H9 (cell line): Measurements from ENCODE around the gene C1QL4. TPM values are rescaled to one million over a fixed set of nuclear protein-coding genes. Genes with fewer than 3 reads are reported as not detected.
A peak's percentile ranks its signal among the peaks of the same experiment; 100 is the strongest.

Experiments used
- DNase-seq: peaks from one replicate; pipeline ENCODE4 v3.0.0-alpha.2; 2017
- H2AFZ ChIP-seq: one replicate; pipeline ENCODE4 v1.6.1; 2013; ENCODE audit warnings: mild to moderate bottlenecking, low read length, control low read depth, moderate library complexity
- H2AK5ac ChIP-seq: 2 replicates; pipeline ENCODE4 v1.6.1; 2013; ENCODE audit warnings: low read length, control low read depth, mixed read lengths; ENCODE audit not compliant: insufficient read length
- H2BK120ac ChIP-seq: one replicate; pipeline ENCODE4 v1.6.1; 2013; ENCODE audit warnings: low read depth, mild to moderate bottlenecking, low read length, control low read depth, inconsistent platforms; ENCODE audit not compliant: poor library complexity, severe bottlenecking
- H2BK12ac ChIP-seq: 2 replicates; pipeline ENCODE4 v1.6.1; 2013; ENCODE audit warnings: low read length, control low read depth, mixed read lengths, low read depth; ENCODE audit not compliant: insufficient read length
- H2BK15ac ChIP-seq: 2 replicates; pipeline ENCODE4 v1.6.1; 2013; ENCODE audit warnings: low read depth, low read length, control low read depth
- H2BK20ac ChIP-seq: one replicate; pipeline ENCODE4 v1.6.1; 2013; ENCODE audit warnings: low read depth, mild to moderate bottlenecking, low read length, control low read depth, inconsistent platforms; ENCODE audit not compliant: poor library complexity, severe bottlenecking
- H2BK5ac ChIP-seq: 2 replicates; pipeline ENCODE4 v1.6.1; 2013; ENCODE audit warnings: low read length, control low read depth, mixed read lengths; ENCODE audit not compliant: insufficient read length
- H3K14ac ChIP-seq: 2 replicates; pipeline ENCODE4 v1.6.1; 2013; ENCODE audit warnings: low read length, control low read depth; ENCODE audit not compliant: insufficient read depth
- H3K18ac ChIP-seq: 2 replicates; pipeline ENCODE4 v1.6.1; 2013; ENCODE audit warnings: low read depth, mild to moderate bottlenecking, mixed read lengths, low read length, control low read depth; ENCODE audit not compliant: insufficient read length
- H3K23ac ChIP-seq: 2 replicates; pipeline ENCODE4 v1.6.1; 2013; ENCODE audit warnings: low read length, control low read depth, mixed read lengths, low read depth; ENCODE audit not compliant: insufficient read length
- H3K23me2 ChIP-seq: 2 replicates; pipeline ENCODE4 v1.6.1; 2013; ENCODE audit warnings: low read depth, mild to moderate bottlenecking, mixed read lengths, low read length, control low read depth; ENCODE audit not compliant: insufficient read length, poor library complexity, severe bottlenecking
- H3K27ac ChIP-seq: 2 replicates; pipeline ENCODE4 v1.5.1; 2013; ENCODE audit warnings: low read length, control low read depth, mixed read lengths, low read depth; ENCODE audit not compliant: insufficient read length
- H3K27me3 ChIP-seq: 2 replicates; pipeline ENCODE4 v1.6.1; 2013; ENCODE audit warnings: low read length, control low read depth, inconsistent platforms; ENCODE audit not compliant: insufficient read depth
- H3K4ac ChIP-seq: 2 replicates; pipeline ENCODE4 v1.6.1; 2013; ENCODE audit warnings: low read depth, mild to moderate bottlenecking, control low read depth, inconsistent platforms, low read length, moderate library complexity
- H3K4me1 ChIP-seq: 2 replicates; pipeline ENCODE4 v1.6.1; 2013; ENCODE audit warnings: low read length, control low read depth, inconsistent platforms; ENCODE audit not compliant: insufficient read depth
- H3K4me2 ChIP-seq: 2 replicates; pipeline ENCODE4 v1.6.1; 2013; ENCODE audit warnings: low read length, control low read depth, mixed read lengths; ENCODE audit not compliant: insufficient read length, insufficient read depth
- H3K56ac ChIP-seq: 2 replicates; pipeline ENCODE4 v1.6.1; 2013; ENCODE audit warnings: low read depth, mild to moderate bottlenecking, mixed read lengths, low read length, control low read depth; ENCODE audit not compliant: insufficient read length
- H3K79me1 ChIP-seq: 2 replicates; pipeline ENCODE4 v1.6.1; 2013; ENCODE audit warnings: low read depth, mild to moderate bottlenecking, moderate library complexity, low read length, control low read depth, inconsistent platforms; ENCODE audit not compliant: insufficient read depth, poor library complexity, severe bottlenecking
- H3K79me2 ChIP-seq: 2 replicates; pipeline ENCODE4 v1.6.1; 2013; ENCODE audit warnings: low read length, control low read depth, inconsistent platforms; ENCODE audit not compliant: insufficient read depth
- H3K9ac ChIP-seq: 2 replicates; pipeline ENCODE4 v1.6.1; 2013; ENCODE audit warnings: low read length, control low read depth, mixed read lengths; ENCODE audit not compliant: insufficient read length; ENCODE audit errors: extremely low read depth
- H3K9me3 ChIP-seq: one replicate; pipeline ENCODE4 v1.6.1; 2013; ENCODE audit warnings: low read depth, low read length, inconsistent platforms; ENCODE audit not compliant: control insufficient read depth
- H3T11ph ChIP-seq: one replicate; pipeline ENCODE4 v1.6.1; 2013; ENCODE audit warnings: mild to moderate bottlenecking, low read length, control low read depth, inconsistent platforms
- H4K20me1 ChIP-seq: one replicate; pipeline ENCODE4 v1.6.1; 2013; ENCODE audit not compliant: control insufficient read depth, insufficient read length, insufficient read depth
- H4K5ac ChIP-seq: 2 replicates; pipeline ENCODE4 v1.6.1; 2013; ENCODE audit warnings: low read depth, mild to moderate bottlenecking, mixed read lengths, low read length, control low read depth; ENCODE audit not compliant: insufficient read length
- H4K8ac ChIP-seq: replicated peaks from 2 replicates; pipeline ENCODE4 v1.6.1; 2013; ENCODE audit warnings: low read length, control low read depth, mixed read lengths, low read depth; ENCODE audit not compliant: insufficient read length
- H4K91ac ChIP-seq: 2 replicates; pipeline ENCODE4 v1.6.1; 2013; ENCODE audit warnings: low read depth, mild to moderate bottlenecking, moderate library complexity, mixed read lengths, low read length, control low read depth; ENCODE audit not compliant: insufficient read length
- H3K27ac Mint-ChIP-seq, 3 experiments: 2 replicates in 2 of 3; 3 replicates in 1 of 3; pipeline ENCODE4 v1.8.0; 2020 to 2021; ENCODE audit warnings: mixed read lengths in 3 of 3, mild to moderate bottlenecking in 1 of 3, moderate library complexity in 1 of 3
- H3K27me3 Mint-ChIP-seq: 2 replicates; pipeline ENCODE4 v1.8.0; 2021; ENCODE audit warnings: low read depth, mild to moderate bottlenecking, moderate library complexity, mixed read lengths
- H3K36me3 Mint-ChIP-seq, 3 experiments: 2 replicates in 2 of 3; 3 replicates in 1 of 3; pipeline ENCODE4 v1.8.0; 2020 to 2021; ENCODE audit warnings: low read depth in 3 of 3, mixed read lengths in 3 of 3; ENCODE audit not compliant: insufficient read depth in 1 of 3
- H3K4me1 Mint-ChIP-seq, 2 experiments: 2 replicates each; pipeline ENCODE4 v1.8.0; 2020; ENCODE audit warnings: mixed read lengths in 2 of 2
- H3K4me3 Mint-ChIP-seq, 2 experiments: 2 replicates in 1 of 2; 3 replicates in 1 of 2; pipeline ENCODE4 v1.8.0; 2020 to 2021; ENCODE audit warnings: mild to moderate bottlenecking in 2 of 2, mixed read lengths in 2 of 2, moderate library complexity in 1 of 2
- H3K9me3 Mint-ChIP-seq, 2 experiments: 2 replicates in 1 of 2; 3 replicates in 1 of 2; pipeline ENCODE4 v1.8.0; 2020; ENCODE audit warnings: mild to moderate bottlenecking in 2 of 2, mixed read lengths in 2 of 2, moderate library complexity in 1 of 2
- CTCF ChIP-seq: fragments of 200-600 bp; sonication (generic); conservative IDR thresholded peaks from 3 replicates; pipeline ENCODE4 v1.8.0; 2021; ENCODE audit warnings: antibody characterized with exemption, mild to moderate bottlenecking
- WGBS: extraction: QIAGEN DNeasy Blood & Tissue Kit; methylation state at CpG from one replicate; pipeline ENCODE4 v1.1.7; 2013; ENCODE audit warnings: missing lambda C conversion rate, low lambda C conversion rate, mixed read lengths; ENCODE audit not compliant: insufficient read length; ENCODE audit errors: extremely low coverage; 5-methylcytosine and 5-hydroxymethylcytosine counted together
- total RNA-seq: library from RNA; stranded (reverse); gene quantifications from 2 replicates; pipeline ENCODE4 v1.2.1, GENCODE V29; 2021

The C1QL4 gene
- total RNA-seq, 1 experiment from 2014 or later: 1.9 TPM

DNA sequence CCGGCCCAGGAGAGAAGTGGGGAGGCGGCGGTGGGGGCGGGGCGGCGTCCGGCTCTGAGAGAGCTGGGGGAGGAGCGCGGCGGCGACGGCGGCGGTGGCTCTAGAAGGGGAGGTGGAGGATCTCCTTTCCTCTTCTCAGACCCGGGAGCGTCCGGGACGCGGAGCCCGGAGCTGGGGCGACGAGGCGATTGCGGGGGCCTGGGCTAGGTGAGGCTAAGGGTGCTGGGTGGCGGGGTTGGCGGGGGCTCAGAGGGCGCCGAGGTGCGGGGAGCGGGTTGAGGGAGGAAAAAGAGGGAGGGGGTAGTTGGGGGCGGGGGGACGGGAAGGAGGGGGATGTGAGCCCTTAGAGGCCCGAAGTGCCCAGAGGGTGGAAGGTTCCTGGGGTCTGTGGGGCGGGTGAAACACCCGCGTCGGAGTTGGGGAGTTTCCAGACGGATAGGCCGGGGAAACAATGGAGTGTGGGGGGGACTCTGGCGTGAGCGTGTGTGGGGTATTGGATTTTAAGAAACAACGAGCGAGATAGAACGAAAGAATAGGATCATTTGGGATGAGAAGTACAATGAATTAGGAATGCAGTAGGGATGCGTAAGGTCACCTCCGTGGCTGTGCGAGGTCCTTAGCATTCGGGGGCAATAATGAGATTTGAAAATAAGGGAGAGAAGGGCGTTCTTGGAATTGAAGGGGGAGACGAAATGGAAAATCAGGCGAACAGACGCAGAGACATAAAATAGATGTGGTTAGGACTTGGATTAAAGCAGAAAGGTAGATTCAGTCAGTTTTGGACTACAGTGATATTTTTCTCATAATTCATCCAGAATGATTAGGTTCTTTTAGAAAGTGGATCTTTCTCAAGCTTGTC lies 30.6 kb upstream of the C1QL4 start, which contains the start of gene SPATS2:
SPATS2 (plus strand) TSS at position 82 of the 859 bp plus-strand sequence. CDS start 93,551 bp downstream, outside the sequence.
- no peak within 1 kb of the TSS for H3K4ac ChIP-seq
- peak within 1 kb of the TSS; percentile 88 for H2AFZ ChIP-seq
- Mint-ChIP-seq H3K27ac (peak within 1 kb of the TSS; percentile 98 to 99 (median 99)), H3K36me3 (peaks cover 0 to 6% (median 3%) of the 10 kb centered on the region in 3 experiments; a peak in 3 of 7 replicates), H3K9me3 (no peaks in the 10 kb centered on the region), H3K4me1 (peaks cover 18 to 28% of the 10 kb centered on the region in 2 experiments), H3K4me3 (peak within 1 kb of the TSS; percentile 87 to 95), H3K27me3 (peaks cover 15% of the 10 kb centered on the region)
- H3K27me3 ChIP-seq: 0 out of 2 replicates have a peak, but pooled peaks cover 2% of the 10 kb centered on the region
- no peak within 1 kb of the TSS for H3K56ac ChIP-seq
- peaks cover 4% of the 10 kb centered on the region for H3K23me2 ChIP-seq
- no peak within 1 kb of the TSS for H2AK5ac ChIP-seq
- no peak within 1 kb of the TSS for H4K8ac ChIP-seq
- no peaks in the 10 kb centered on the region for H4K20me1 ChIP-seq
- no peak for TF ChIP-seq CTCF
- H3K4me2 ChIP-seq: peak within 1 kb of the TSS; percentile 97
- peak within 1 kb of the TSS; percentile 85 for H3K9ac ChIP-seq
- H3K4me1 ChIP-seq: no peaks in the 10 kb centered on the region; the same call in 1 of the 2 replicates
- H2BK5ac ChIP-seq: no peak within 1 kb of the TSS
- H4K91ac ChIP-seq: no peak within 1 kb of the TSS
- WGBS: no CpG with 5 or more reads among the region's 52 CpGs
- no peaks in the 10 kb centered on the region for H3K9me3 ChIP-seq
- H2BK12ac ChIP-seq: no peak within 1 kb of the TSS
- peak; percentile 99 for DNase-seq
- no peak within 1 kb of the TSS for H2BK15ac ChIP-seq
- peaks cover 2% of the 10 kb centered on the region for H3K79me1 ChIP-seq
- H4K5ac ChIP-seq: no peak within 1 kb of the TSS
- peaks cover 7% of the 10 kb centered on the region; the same call in 1 of the 2 replicates for H3K79me2 ChIP-seq
- H3T11ph ChIP-seq: no peak within 1 kb of the TSS
- no peak within 1 kb of the TSS for H2BK20ac ChIP-seq
- no peak within 1 kb of the TSS for H3K27ac ChIP-seq
- peak within 1 kb of the TSS; percentile 63 for H3K18ac ChIP-seq
- H2BK120ac ChIP-seq: no peak within 1 kb of the TSS
- peak within 1 kb of the TSS; percentile 72 for H3K14ac ChIP-seq
- H3K23ac ChIP-seq: no peak within 1 kb of the TSS
